22Rv1 (cell line): ENCODE results near the gene HIGD1A.

ENCODE experiments used
- CTCF ChIP-seq: fragments of 450-650 bp; IDR thresholded peaks from 2 replicates; pipeline ENCODE4 v1.5.1; 2017; ENCODE audit warnings: mild to moderate bottlenecking
- ZFX ChIP-seq: fragments of 450-650 bp; IDR thresholded peaks from 2 replicates; pipeline ENCODE4 v1.6.1; 2017; ENCODE audit warnings: antibody characterized with exemption, borderline replicate concordance

- TF ChIP-seq CTCF (no peak), ZFX (no peak)
Observed at GRCh38 chr3:42764561-42765295, 39.6 kb downstream of the HIGD1A start.
